Measurements from ENCODE around the gene BATF3.
"Not testable (repeated sequence)": the region's sequence is repeated elsewhere in the genome, so short reads cannot be mapped to it uniquely, and the experiment has no call there.

Gene BATF3

GRCh38 chr1:212664409-212665199 is 35.0 kb downstream of the BATF3 start:
- Histone ChIP-seq H3K4me3 (ENCODE audit: low read depth in 1 of 2, low read length in 2 of 2) (no peak overlapping the region), H3K27ac (ENCODE audit: low read length) (no peak overlapping the region), H3K9me3 (ENCODE audit: insufficient read depth, low read length, severe bottlenecking) (no peaks in the 10 kb centered on the region), H4K20me1 (ENCODE audit: insufficient read depth, low read length) (no peaks in the 10 kb centered on the region), H3K4me1 (ENCODE audit: insufficient read depth, low read length) (peaks cover 6% of the 10 kb centered on the region; the same call in 1 of the 2 replicates), H3K79me2 (ENCODE audit: insufficient read depth, low read length) (no peaks in the 10 kb centered on the region), H3K27me3 (ENCODE audit: insufficient read depth, low read length, poor library complexity) (no peaks in the 10 kb centered on the region), H3K9ac (ENCODE audit: low read depth, low read length) (no peak overlapping the region), H3K4me2 (ENCODE audit: insufficient read depth, low read length) (peak overlapping the region; percentile 57; the same call in 1 of the 2 replicates), H2AFZ (ENCODE audit: low read depth, low read length) (no peak overlapping the region), H3K36me3 (ENCODE audit: insufficient read depth, low read length) (no peaks in the 10 kb centered on the region)
- no peak for TF ChIP-seq EZH2 (IDR thresholded peaks at IDR 0.05; ENCODE audit: borderline replicate concordance, low read depth, low read length, severe bottlenecking)
- TF ChIP-seq CTCF (IDR thresholded peaks at IDR 0.05; ENCODE audit: borderline replicate concordance, extremely low read depth, low read length, poor library complexity, severe bottlenecking), result no peak
- 0 out of 3 replicates have a peak, but pooled peaks have one; percentile 2 for ATAC-seq (ENCODE audit: insufficient read depth, low read depth)
- DNase-seq, result no peak

GRCh38 chr1:212658250-212658649 is 41.4 kb downstream of the BATF3 start:
- not testable (repeated sequence) for H2AFZ ChIP-seq (ENCODE audit: low read depth, low read length); H3K79me2 ChIP-seq (ENCODE audit: insufficient read depth, low read length); H3K4me3 ChIP-seq (ENCODE audit: low read depth in 1 of 2, low read length in 2 of 2); H4K20me1 ChIP-seq (ENCODE audit: insufficient read depth, low read length); H3K36me3 ChIP-seq (ENCODE audit: insufficient read depth, low read length); H3K9me3 ChIP-seq (ENCODE audit: insufficient read depth, low read length, severe bottlenecking); H3K27ac ChIP-seq (ENCODE audit: low read length); H3K4me1 ChIP-seq (ENCODE audit: insufficient read depth, low read length); H3K9ac ChIP-seq (ENCODE audit: low read depth, low read length); H3K27me3 ChIP-seq (ENCODE audit: insufficient read depth, low read length, poor library complexity); ATAC-seq (ENCODE audit: insufficient read depth, low read depth); H3K4me2 ChIP-seq (ENCODE audit: insufficient read depth, low read length)
- DNase-seq, result peak; percentile 18

DNA sequence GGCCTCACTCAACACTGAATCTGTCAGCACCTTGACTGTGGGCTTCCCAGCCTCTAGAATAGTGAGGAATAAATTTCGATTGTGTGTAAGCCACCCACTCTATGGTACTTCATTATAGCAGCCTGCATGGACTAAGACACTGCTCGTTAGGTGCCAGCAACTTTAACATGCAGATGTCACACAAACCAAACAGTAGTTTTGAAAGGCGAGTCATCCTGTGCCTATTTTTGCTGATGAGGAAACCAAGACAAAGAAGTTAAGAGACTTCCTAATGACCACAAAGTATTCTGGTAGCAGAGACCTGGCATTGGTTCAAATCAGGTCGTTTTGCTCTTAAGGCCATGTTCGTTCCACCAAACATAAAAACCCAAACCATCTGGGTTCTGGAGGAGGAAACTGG is 42.9 kb downstream of the BATF3 start:
- no peaks in the 10 kb centered on the region for H3K4me1 ChIP-seq (ENCODE audit: insufficient read depth, low read length)
- no peaks in the 10 kb centered on the region for H4K20me1 ChIP-seq (ENCODE audit: insufficient read depth, low read length)
- H3K4me2 ChIP-seq (ENCODE audit: insufficient read depth, low read length), result no peak overlapping the region
- no peaks in the 10 kb centered on the region for H3K79me2 ChIP-seq (ENCODE audit: insufficient read depth, low read length)
- H3K9ac ChIP-seq (ENCODE audit: low read depth, low read length), result no peak overlapping the region
- TF ChIP-seq EZH2 (IDR thresholded peaks at IDR 0.05; ENCODE audit: borderline replicate concordance, low read depth, low read length, severe bottlenecking) (no peak), CTCF (IDR thresholded peaks at IDR 0.05; ENCODE audit: borderline replicate concordance, extremely low read depth, low read length, poor library complexity, severe bottlenecking) (no peak)
- no peak overlapping the region for H2AFZ ChIP-seq (ENCODE audit: low read depth, low read length)
- no peaks in the 10 kb centered on the region for H3K27me3 ChIP-seq (ENCODE audit: insufficient read depth, low read length, poor library complexity)
- no peaks in the 10 kb centered on the region for H3K36me3 ChIP-seq (ENCODE audit: insufficient read depth, low read length)
- no peaks in the 10 kb centered on the region for H3K9me3 ChIP-seq (ENCODE audit: insufficient read depth, low read length, severe bottlenecking)
- DNase-seq, result no peak
- ATAC-seq (ENCODE audit: insufficient read depth, low read depth), result no peak
- no peak overlapping the region for H3K27ac ChIP-seq (ENCODE audit: low read length)
- H3K4me3 ChIP-seq (ENCODE audit: low read depth in 1 of 2, low read length in 2 of 2), result no peak overlapping the region

GRCh38 chr1:212655668-212656440 is 43.8 kb downstream of the BATF3 start:
- Histone ChIP-seq H3K36me3 (ENCODE audit: insufficient read depth, low read length) (no peaks in the 10 kb centered on the region), H3K27ac (ENCODE audit: low read length) (no peak overlapping the region), H3K79me2 (ENCODE audit: insufficient read depth, low read length) (no peaks in the 10 kb centered on the region), H3K4me2 (ENCODE audit: insufficient read depth, low read length) (no peak overlapping the region), H3K9me3 (ENCODE audit: insufficient read depth, low read length, severe bottlenecking) (no peaks in the 10 kb centered on the region), H3K27me3 (ENCODE audit: insufficient read depth, low read length, poor library complexity) (no peaks in the 10 kb centered on the region), H4K20me1 (ENCODE audit: insufficient read depth, low read length) (no peaks in the 10 kb centered on the region), H3K4me3 (ENCODE audit: low read depth in 1 of 2, low read length in 2 of 2) (no peak overlapping the region), H3K9ac (ENCODE audit: low read depth, low read length) (no peak overlapping the region), H2AFZ (ENCODE audit: low read depth, low read length) (no peak overlapping the region), H3K4me1 (ENCODE audit: insufficient read depth, low read length) (no peaks in the 10 kb centered on the region)
- no peak for DNase-seq
- TF ChIP-seq EZH2 (IDR thresholded peaks at IDR 0.05; ENCODE audit: borderline replicate concordance, low read depth, low read length, severe bottlenecking) (no peak), CTCF (IDR thresholded peaks at IDR 0.05; ENCODE audit: borderline replicate concordance, extremely low read depth, low read length, poor library complexity, severe bottlenecking) (no peak)
- ATAC-seq (ENCODE audit: insufficient read depth, low read depth), result no peak

Measured in DND-41 (cell line).